NCI-H2196 treated with DMSO at 0.1 percent for 48 hours (cell line): ENCODE results near the gene TLE4.

Experiments
- DNase-seq: peaks from one replicate; lab custom pipeline; 2025; ENCODE audit not compliant: unreplicated experiment; lab: John Stamatoyannopoulos, UW

TLE4 gene

GRCh38 chr9:79684711-79685575, 113.2 kb downstream of the TLE4 start:
- DNase-seq = no peak

- no peak for DNase-seq
These were observed 113.8 kb downstream of the TLE4 start for GRCh38 chr9:79685577-79685976.

GRCh38 chr9:79686381-79687130, 114.8 kb downstream of the TLE4 start:
- no peak for DNase-seq

GRCh38 chr9:79687131-79687447, 115.3 kb downstream of the TLE4 start:
- DNase-seq = no peak

- no peak for DNase-seq
These were observed 116.6 kb downstream of the TLE4 start for GRCh38 chr9:79688363-79688762.

- DNase-seq = no peak
These were observed 117.8 kb downstream of the TLE4 start for GRCh38 chr9:79689576-79689975.

- DNase-seq = no peak
These were observed 119.7 kb downstream of the TLE4 start for GRCh38 chr9:79691496-79691895.

- DNase-seq = no peak
These were observed 121.2 kb downstream of the TLE4 start for GRCh38 chr9:79692857-79693571.

GRCh38 chr9:79693750-79694149, 122.0 kb downstream of the TLE4 start:
- peak; percentile 39 for DNase-seq

- DNase-seq = no peak
These were observed 122.4 kb downstream of the TLE4 start for GRCh38 chr9:79694208-79694607.

- no peak for DNase-seq
These were observed 123.1 kb downstream of the TLE4 start for GRCh38 chr9:79694676-79695400.

GRCh38 chr9:79695531-79696175, 123.9 kb downstream of the TLE4 start:
- DNase-seq = no peak

GRCh38 chr9:79698967-79699366, 127.2 kb downstream of the TLE4 start:
- DNase-seq = no peak

- no peak for DNase-seq
These were observed 127.7 kb downstream of the TLE4 start for GRCh38 chr9:79699479-79699878.

GRCh38 chr9:79700607-79701360, 129.0 kb downstream of the TLE4 start:
- no peak for DNase-seq

- no peak for DNase-seq
These were observed 129.9 kb downstream of the TLE4 start for GRCh38 chr9:79701651-79702050.

GRCh38 chr9:79705704-79706103, 133.9 kb downstream of the TLE4 start:
- no peak for DNase-seq

- no peak for DNase-seq
These were observed 134.7 kb downstream of the TLE4 start for GRCh38 chr9:79706512-79706911.

- DNase-seq = no peak
These were observed 135.8 kb downstream of the TLE4 start for GRCh38 chr9:79707589-79707988.

- no peak for DNase-seq
These were observed 136.8 kb downstream of the TLE4 start for GRCh38 chr9:79708541-79708940.
